Neural cell (in vitro differentiated cells): Measurements from ENCODE around the gene C1RL. TPM values are rescaled to one million over a fixed set of nuclear protein-coding genes. Genes with fewer than 3 reads are reported as not detected.

ENCODE experiments used
- H2AFZ ChIP-seq: fragments of 200-600, 300-800 bp; sonication (generic), shearing (Covaris generic); 2 replicates; pipeline ENCODE4 v1.6.0; 2014; ENCODE audit warnings: low read depth, mild to moderate bottlenecking, antibody characterized with exemption, low read length, moderate library complexity
- H3F3A ChIP-seq: fragments of 200-600 bp; shearing (Covaris generic); 2 replicates; pipeline ENCODE4 v1.6.1; 2016; ENCODE audit warnings: mild to moderate bottlenecking, moderate library complexity, mixed read lengths, antibody characterized with exemption, low read length; ENCODE audit not compliant: insufficient read depth, poor library complexity, severe bottlenecking
- H3K27ac ChIP-seq: fragments of 200-600, 300-800 bp; sonication (generic), shearing (Covaris generic); 2 replicates; pipeline ENCODE4 v1.5.1; 2014; ENCODE audit warnings: mild to moderate bottlenecking, low read length, moderate library complexity
- H3K27me3 ChIP-seq: fragments of 300-800, 200-600 bp; sonication (generic), shearing (Covaris generic); 2 replicates; pipeline ENCODE4 v1.6.0; 2014; ENCODE audit warnings: mild to moderate bottlenecking, low read depth, low read length, moderate library complexity; ENCODE audit not compliant: insufficient read depth
- H3K36me3 ChIP-seq: fragments of 300-800, 200-600 bp; sonication (generic), shearing (Covaris generic); 2 replicates; pipeline ENCODE4 v1.5.1; 2014; ENCODE audit warnings: mild to moderate bottlenecking, antibody characterized with exemption, low read length, moderate library complexity; ENCODE audit not compliant: insufficient read depth
- H3K4me2 ChIP-seq: fragments of 300-800, 200-600 bp; sonication (generic), shearing (Covaris generic); 2 replicates; pipeline ENCODE4 v1.6.0; 2014; ENCODE audit warnings: mild to moderate bottlenecking, low read length
- H3K4me3 ChIP-seq: fragments of 300-800, 200-600 bp; sonication (generic), shearing (Covaris generic); 2 replicates; pipeline ENCODE4 v1.5.1; 2014; ENCODE audit warnings: mild to moderate bottlenecking, low read length, moderate library complexity
- H3K79me2 ChIP-seq: fragments of 200-600 bp; shearing (Covaris generic); replicated peaks from 2 replicates; pipeline ENCODE4 v1.6.0; 2014; ENCODE audit warnings: mild to moderate bottlenecking, low read length, moderate library complexity; ENCODE audit not compliant: insufficient read depth
- H3K9ac ChIP-seq: fragments of 300-800, 200-600 bp; sonication (generic), shearing (Covaris generic); 2 replicates; pipeline ENCODE4 v1.6.1; 2016; ENCODE audit warnings: mild to moderate bottlenecking, low read length, mixed read lengths
- H3K9me2 ChIP-seq: fragments of 200-600 bp; shearing (Covaris generic); 2 replicates; pipeline ENCODE4 v1.6.1; 2016; ENCODE audit warnings: mild to moderate bottlenecking, low read length, mixed read lengths; ENCODE audit not compliant: insufficient read depth
- H3K9me3 ChIP-seq: fragments of 200-600, 300-800 bp; sonication (generic), shearing (Covaris generic); 2 replicates; pipeline ENCODE4 v1.6.1; 2016; ENCODE audit warnings: mild to moderate bottlenecking, mixed run types, low read length, moderate library complexity, mixed read lengths
- H4K20me1 ChIP-seq: fragments of 200-600 bp; shearing (Covaris generic); 2 replicates; pipeline ENCODE4 v1.6.1; 2016; ENCODE audit warnings: mild to moderate bottlenecking, mixed run types; ENCODE audit not compliant: insufficient read depth
- EP300 ChIP-seq: fragments of 450-650 bp; conservative IDR thresholded peaks from 2 replicates; pipeline ENCODE4 v1.6.1; 2014; ENCODE audit warnings: antibody characterized with exemption, mild to moderate bottlenecking, moderate library complexity; ENCODE audit not compliant: poor library complexity, severe bottlenecking
- EZH2 ChIP-seq: fragments of 200-600, 300-800 bp; shearing (Covaris generic), sonication (generic); IDR thresholded peaks from 2 replicates; pipeline ENCODE4 v1.6.1; 2014; ENCODE audit warnings: antibody characterized with exemption, low read length, borderline replicate concordance, mild to moderate bottlenecking; ENCODE audit not compliant: insufficient read depth, poor library complexity, severe bottlenecking
- MXI1 ChIP-seq: fragments of 450-650 bp; conservative IDR thresholded peaks from 2 replicates; pipeline ENCODE4 v1.6.1; 2014; ENCODE audit warnings: antibody characterized with exemption, mild to moderate bottlenecking; ENCODE audit not compliant: poor library complexity, severe bottlenecking
- POLR2AphosphoS5 ChIP-seq: IDR thresholded peaks from 2 replicates; pipeline ENCODE4 v1.6.1; 2012
- RAD21 ChIP-seq: fragments of 450-650 bp; conservative IDR thresholded peaks from 2 replicates; pipeline ENCODE4 v1.6.1; 2014; ENCODE audit warnings: antibody characterized with exemption, mild to moderate bottlenecking, moderate library complexity
- SMC3 ChIP-seq: fragments of 450-650 bp; conservative IDR thresholded peaks from 2 replicates; pipeline ENCODE4 v1.6.1; 2014; ENCODE audit warnings: antibody characterized with exemption, mild to moderate bottlenecking, moderate library complexity; ENCODE audit not compliant: poor library complexity
- TAF1 ChIP-seq: IDR thresholded peaks from 2 replicates; pipeline ENCODE4 v1.6.1; 2012; ENCODE audit warnings: low read depth
- polyA plus RNA-seq: library from polyadenylated mRNA; depleted of rRNA; stranded (reverse); fragments of >200 nt; gene quantifications from 2 replicates; pipeline ENCODE4 v1.2.3, GENCODE V29; 2014
- TF ChIP-seq, protein P1 (sequence below): fragments of 450-650 bp; IDR thresholded peaks from 2 replicates; pipeline ENCODE4 v1.5.1; 2014; ENCODE audit warnings: antibody characterized with exemption, mild to moderate bottlenecking, moderate library complexity; ENCODE audit not compliant: poor library complexity, severe bottlenecking
- TF ChIP-seq, protein P2 (sequence below): IDR thresholded peaks from 2 replicates; pipeline ENCODE4 v1.6.1; 2012; ENCODE audit warnings: borderline replicate concordance

The C1RL gene
- polyA plus RNA-seq, 1 donor from 2014 or later: 2.8 TPM

DNA sequence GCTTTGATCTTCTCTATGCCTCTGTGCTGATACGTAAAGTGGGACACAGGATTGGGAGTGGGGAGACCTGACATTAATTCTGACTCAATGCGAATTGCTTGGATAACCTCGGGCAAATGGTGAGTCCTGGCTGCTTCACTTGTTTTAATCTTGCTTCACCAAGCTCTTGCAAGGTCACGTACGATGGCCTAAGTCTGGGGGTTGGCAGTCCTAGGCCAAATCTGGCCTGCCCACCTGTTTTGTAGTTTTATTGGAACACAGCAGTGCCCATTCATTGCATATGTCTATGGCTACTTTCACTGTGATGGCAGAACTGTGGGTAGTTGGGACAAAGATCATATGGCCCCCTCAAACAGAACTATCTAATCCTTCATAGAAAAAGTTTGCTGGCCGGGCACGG is 34.5 kb upstream of the C1RL start:
- no peak for TF ChIP-seq EZH2
- no peak for TF ChIP-seq RAD21
- TF ChIP-seq TAF1: no peak
- TF ChIP-seq MXI1: no peak
- TF ChIP-seq, protein P1, sequence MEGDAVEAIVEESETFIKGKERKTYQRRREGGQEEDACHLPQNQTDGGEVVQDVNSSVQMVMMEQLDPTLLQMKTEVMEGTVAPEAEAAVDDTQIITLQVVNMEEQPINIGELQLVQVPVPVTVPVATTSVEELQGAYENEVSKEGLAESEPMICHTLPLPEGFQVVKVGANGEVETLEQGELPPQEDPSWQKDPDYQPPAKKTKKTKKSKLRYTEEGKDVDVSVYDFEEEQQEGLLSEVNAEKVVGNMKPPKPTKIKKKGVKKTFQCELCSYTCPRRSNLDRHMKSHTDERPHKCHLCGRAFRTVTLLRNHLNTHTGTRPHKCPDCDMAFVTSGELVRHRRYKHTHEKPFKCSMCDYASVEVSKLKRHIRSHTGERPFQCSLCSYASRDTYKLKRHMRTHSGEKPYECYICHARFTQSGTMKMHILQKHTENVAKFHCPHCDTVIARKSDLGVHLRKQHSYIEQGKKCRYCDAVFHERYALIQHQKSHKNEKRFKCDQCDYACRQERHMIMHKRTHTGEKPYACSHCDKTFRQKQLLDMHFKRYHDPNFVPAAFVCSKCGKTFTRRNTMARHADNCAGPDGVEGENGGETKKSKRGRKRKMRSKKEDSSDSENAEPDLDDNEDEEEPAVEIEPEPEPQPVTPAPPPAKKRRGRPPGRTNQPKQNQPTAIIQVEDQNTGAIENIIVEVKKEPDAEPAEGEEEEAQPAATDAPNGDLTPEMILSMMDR: no peak
- H4K20me1 ChIP-seq: no peaks in the 10 kb centered on the region
- H3K79me2 ChIP-seq: no peaks in the 10 kb centered on the region
- H3K36me3 ChIP-seq: peaks cover 26% of the 10 kb centered on the region
- no peak overlapping the region for H3K4me3 ChIP-seq
- no peaks in the 10 kb centered on the region for H3K27me3 ChIP-seq
- H3K27ac ChIP-seq: no peak overlapping the region
- no peaks in the 10 kb centered on the region for H3F3A ChIP-seq
- H3K9me2 ChIP-seq: no peaks in the 10 kb centered on the region
- H3K9me3 ChIP-seq: no peaks in the 10 kb centered on the region
- H3K9ac ChIP-seq: no peak overlapping the region
- H2AFZ ChIP-seq: no peak overlapping the region
- H3K4me2 ChIP-seq: no peak overlapping the region

DNA sequence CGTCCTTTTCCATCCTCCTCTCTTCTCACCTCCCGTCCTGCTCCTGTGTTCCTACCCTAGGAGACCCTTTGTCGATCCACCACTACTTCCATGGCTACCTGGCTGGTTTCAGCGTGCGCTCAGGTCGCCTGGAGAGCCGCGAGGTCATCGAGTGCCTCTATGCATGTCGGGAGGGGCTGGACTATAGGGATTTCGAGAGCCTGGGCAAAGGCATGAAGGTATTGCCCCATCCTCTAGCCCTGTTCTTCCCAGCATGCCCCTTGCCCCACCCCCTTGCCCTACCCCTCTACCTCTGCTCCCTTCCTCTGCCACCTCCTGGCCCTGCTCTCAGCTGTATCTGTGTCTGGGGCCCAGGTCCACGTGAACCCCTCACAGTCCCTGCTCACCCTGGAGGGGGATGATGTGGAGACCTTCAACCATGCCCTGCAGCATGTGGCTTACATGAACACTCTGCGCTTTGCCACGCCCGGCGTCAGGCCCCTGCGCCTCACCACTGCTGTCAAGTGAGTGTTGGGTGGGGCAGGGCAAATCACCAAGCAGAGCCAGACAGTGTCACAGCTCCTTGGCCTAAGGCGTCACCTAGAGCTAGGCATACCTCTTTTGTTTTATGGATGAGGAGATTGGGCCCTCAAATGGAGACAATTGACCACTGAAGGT is 33.9 kb upstream of the C1RL start:
- H3K27ac ChIP-seq: no peak overlapping the region
- no peaks in the 10 kb centered on the region for H3K27me3 ChIP-seq
- no peaks in the 10 kb centered on the region for H3F3A ChIP-seq
- no peaks in the 10 kb centered on the region for H3K9me3 ChIP-seq
- H3K4me3 ChIP-seq: no peak overlapping the region
- TF ChIP-seq SMC3 (no peak), RAD21 (no peak), TAF1 (no peak), POLR2AphosphoS5 (no peak), EP300 (no peak), EZH2 (no peak), MXI1 (no peak)
- TF ChIP-seq, protein P1: no peak
- TF ChIP-seq, protein P2, sequence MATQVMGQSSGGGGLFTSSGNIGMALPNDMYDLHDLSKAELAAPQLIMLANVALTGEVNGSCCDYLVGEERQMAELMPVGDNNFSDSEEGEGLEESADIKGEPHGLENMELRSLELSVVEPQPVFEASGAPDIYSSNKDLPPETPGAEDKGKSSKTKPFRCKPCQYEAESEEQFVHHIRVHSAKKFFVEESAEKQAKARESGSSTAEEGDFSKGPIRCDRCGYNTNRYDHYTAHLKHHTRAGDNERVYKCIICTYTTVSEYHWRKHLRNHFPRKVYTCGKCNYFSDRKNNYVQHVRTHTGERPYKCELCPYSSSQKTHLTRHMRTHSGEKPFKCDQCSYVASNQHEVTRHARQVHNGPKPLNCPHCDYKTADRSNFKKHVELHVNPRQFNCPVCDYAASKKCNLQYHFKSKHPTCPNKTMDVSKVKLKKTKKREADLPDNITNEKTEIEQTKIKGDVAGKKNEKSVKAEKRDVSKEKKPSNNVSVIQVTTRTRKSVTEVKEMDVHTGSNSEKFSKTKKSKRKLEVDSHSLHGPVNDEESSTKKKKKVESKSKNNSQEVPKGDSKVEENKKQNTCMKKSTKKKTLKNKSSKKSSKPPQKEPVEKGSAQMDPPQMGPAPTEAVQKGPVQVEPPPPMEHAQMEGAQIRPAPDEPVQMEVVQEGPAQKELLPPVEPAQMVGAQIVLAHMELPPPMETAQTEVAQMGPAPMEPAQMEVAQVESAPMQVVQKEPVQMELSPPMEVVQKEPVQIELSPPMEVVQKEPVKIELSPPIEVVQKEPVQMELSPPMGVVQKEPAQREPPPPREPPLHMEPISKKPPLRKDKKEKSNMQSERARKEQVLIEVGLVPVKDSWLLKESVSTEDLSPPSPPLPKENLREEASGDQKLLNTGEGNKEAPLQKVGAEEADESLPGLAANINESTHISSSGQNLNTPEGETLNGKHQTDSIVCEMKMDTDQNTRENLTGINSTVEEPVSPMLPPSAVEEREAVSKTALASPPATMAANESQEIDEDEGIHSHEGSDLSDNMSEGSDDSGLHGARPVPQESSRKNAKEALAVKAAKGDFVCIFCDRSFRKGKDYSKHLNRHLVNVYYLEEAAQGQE: no peak
- H3K4me2 ChIP-seq: no peak overlapping the region
- peaks cover 22% of the 10 kb centered on the region for H3K36me3 ChIP-seq
- H3K79me2 ChIP-seq: no peaks in the 10 kb centered on the region
- H2AFZ ChIP-seq: no peak overlapping the region
- H3K9ac ChIP-seq: no peak overlapping the region
- no peaks in the 10 kb centered on the region for H3K9me2 ChIP-seq
- no peaks in the 10 kb centered on the region for H4K20me1 ChIP-seq
